Activated CD4-positive, alpha-beta T cell treated with anti-CD3 and anti-CD28 coated beads for 48 hours (primary cell): ENCODE measurements around the gene MOG.
A peak's percentile ranks its signal among the peaks of the same experiment; 100 is the strongest.

Experiments used
- DNase-seq: peaks from one replicate; pipeline ENCODE4 v3.0.0-alpha.2; 2020

The MOG gene

DNA sequence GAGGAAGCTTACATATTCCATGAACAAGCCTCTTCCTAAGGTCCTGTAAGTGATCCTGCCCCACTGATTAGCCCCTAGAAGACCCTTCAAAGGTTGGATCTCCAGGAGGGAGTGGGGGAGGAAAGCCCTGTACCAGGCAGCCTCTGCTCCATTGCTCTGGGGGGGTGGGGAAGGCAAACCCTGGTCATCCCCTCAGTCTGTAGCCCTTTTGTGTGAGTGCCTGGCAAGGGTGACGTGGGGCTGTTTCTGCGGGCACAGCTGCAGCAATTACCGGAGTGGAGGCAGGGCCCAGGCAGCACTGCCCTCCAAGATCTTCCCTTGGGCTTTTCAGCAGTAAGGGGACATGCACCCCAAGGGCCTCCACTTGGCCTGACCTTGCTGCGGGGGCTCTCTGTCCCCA is at the start of gene MOG:
Gene MOG (plus strand): TSS at position 295 of the 400 bp plus-strand sequence. CDS start 118 bp downstream, outside the sequence.
- DNase-seq: no peak

DNA sequence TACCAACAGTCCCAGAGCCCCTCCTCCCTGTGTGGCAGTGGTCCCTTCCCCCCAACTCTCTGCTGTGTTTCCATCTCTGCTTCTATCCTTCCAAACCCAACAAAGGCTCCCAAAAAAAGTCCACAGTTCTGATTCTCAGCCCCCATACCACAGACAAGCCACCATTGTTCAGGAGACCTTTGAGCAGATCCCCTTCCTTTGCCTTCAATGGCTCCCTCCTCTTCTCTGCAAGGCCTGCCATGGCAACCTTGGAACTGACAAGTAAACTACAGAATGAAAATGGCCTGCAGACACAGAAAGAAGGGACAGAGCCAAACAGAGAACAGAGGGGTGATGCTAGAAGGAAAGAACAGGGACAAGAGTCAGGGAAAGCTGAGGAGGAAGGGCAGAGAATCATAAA is 48.8 kb upstream of the MOG start:
- DNase-seq: no peak

GRCh38 chr6:29610540-29610939 is 46.4 kb upstream of the MOG start:
- DNase-seq: no peak

DNA sequence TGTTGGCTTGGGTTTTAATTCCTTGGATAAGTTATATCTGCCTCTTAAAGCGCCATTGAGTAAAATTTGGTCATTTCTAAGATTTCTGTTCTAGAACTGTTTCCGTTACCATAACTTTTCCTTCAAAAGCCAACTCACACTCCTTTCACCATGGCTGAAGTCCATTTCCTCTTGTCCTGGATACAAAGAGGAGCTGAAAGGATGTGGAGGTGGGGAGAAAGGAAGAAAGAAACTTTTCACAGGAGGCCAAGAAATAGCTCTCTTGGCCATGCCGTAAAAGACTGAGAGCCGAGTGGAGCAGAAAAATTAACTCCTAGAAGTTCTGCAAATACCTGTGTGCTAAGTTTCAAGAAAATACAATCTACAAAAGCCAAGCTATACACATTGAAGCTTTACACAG is 45.5 kb upstream of the MOG start:
- DNase-seq: no peak

- no peak for DNase-seq
Measured at GRCh38 chr6:29617782-29618554, 38.9 kb upstream of the MOG start.

GRCh38 chr6:29619578-29620160 is 37.2 kb upstream of the MOG start:
- no peak for DNase-seq

GRCh38 chr6:29620630-29621029 is 36.3 kb upstream of the MOG start:
- no peak for DNase-seq

DNA sequence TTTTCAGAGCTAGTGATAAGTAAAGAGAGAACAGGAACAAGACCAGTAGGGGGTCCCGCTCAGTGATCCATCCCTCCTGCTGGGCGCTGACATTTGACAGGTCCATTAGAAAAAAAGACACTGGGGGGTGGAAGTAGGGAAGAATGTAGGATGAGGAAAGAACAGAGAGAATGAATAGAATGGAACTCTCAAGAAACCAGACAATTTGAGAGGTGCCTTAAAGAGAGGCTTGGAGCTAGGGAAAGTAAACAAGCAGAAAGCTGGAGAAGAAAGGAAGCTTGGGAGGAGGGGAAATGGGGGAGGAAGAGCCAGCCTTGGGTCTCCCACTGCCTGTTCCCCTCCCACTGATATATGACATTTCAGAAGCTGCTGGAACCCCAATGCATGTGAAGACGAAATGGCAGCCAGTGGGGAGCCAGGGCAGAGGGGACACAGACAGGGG is 32.4 kb upstream of the MOG start:
- no peak for DNase-seq

- no peak for DNase-seq
Measured at GRCh38 chr6:29625337-29625930, 31.5 kb upstream of the MOG start.

DNA sequence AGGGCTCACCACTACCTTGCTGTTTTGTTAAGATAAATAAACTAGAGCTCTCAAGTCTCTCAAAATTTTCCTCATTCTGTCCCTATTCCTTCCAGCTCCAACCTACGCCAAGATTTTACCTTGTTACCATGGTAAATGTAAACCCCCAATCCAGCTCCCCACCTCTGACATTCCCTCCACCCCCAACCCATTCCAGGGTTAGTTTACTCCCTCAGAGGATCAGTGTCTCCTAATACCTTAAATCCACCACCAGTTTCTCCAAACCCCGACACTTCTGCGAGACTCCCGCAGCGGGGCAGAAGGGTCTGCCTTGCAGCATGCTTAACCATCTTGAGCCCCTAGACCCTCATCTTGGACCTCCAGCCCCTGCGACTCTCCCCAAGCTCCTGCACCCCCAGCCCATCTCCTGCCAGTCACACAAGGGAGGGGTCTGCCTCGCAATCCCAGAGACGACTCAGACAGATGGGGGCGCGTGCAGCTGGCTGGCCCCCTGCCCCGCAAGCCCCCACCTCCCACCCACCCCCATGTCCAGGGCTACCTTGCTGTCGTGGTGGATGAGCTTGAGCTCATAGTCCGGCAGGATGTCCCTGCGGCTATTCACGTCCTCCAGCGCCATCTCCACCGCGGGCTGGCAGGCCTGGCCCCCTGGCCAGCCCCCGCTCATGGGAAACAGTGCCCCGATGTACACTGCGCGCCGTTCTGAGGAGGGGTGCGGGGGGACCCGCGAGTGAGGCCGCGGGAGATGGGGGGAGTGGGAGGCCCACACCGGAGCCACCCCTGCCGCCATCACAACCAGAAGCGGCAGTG is 29.7 kb upstream of the MOG start:
- DNase-seq: no peak

- peak; percentile 47 for DNase-seq
Measured at GRCh38 chr6:29627755-29628418, 29.0 kb upstream of the MOG start.

DNA sequence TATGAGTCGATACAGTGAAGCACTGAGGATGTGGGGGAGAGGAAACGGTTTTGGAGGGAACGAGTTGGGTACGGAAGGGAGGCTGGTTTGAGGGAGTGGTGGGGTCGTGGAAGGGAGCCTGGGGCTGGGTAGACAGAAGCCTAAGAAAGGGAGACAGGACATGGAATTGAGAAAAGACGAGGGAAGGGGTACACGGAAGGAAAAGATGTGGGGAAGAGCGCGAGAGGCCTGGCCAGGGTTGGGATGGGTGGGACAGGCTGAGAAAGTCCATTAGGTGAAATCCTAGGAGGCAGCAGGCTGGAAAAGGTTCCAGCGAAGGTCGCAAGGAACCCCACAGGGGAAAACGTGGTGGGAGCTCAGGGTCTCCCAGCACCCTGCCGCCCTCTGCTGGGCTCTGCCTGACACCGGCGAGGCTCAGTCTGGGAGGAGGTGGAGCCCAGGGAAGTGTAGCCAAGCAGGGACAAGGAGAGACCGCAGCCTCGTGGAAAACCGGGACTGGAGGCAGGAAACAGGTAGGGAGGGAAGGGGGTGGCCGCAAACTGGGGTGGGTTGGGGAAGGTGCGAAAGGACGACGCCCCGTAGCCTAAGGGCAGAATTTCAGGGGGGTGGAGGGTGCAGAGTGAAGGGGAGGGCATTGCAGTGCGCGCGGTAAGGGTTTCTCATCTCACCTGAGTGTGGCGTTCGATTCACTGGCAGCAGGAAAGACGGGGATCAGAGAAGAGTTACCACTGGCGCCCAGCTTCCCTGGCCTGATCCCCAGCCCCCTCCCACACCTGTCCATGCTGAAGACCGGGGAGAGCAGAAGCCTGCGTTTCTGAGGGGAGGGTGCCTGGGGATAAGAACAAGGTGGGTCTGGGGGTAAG is 28.2 kb upstream of the MOG start:
- peak; percentile 70 for DNase-seq

- no peak for DNase-seq
Measured at GRCh38 chr6:29629571-29629970, 27.3 kb upstream of the MOG start.

DNA sequence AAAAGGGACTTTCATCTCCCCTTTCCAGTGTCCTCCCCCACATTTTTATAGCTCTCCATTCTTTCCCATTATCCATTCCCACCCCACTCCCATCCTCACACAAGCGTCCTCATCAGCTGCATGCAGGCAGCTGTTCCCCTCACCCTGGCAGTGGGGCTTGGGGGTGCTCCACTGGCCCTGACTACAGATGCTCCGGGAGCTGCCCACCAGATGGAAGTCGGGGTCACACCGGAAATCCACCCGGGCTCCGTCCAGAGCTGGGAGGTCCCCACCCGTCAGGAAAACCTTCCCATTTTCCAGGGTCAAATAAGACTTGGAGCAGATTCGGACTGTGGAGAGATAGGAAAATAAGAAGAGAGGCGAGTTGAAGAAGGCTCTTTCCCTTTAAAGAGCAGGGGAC is 26.6 kb upstream of the MOG start:
- no peak for DNase-seq

DNA sequence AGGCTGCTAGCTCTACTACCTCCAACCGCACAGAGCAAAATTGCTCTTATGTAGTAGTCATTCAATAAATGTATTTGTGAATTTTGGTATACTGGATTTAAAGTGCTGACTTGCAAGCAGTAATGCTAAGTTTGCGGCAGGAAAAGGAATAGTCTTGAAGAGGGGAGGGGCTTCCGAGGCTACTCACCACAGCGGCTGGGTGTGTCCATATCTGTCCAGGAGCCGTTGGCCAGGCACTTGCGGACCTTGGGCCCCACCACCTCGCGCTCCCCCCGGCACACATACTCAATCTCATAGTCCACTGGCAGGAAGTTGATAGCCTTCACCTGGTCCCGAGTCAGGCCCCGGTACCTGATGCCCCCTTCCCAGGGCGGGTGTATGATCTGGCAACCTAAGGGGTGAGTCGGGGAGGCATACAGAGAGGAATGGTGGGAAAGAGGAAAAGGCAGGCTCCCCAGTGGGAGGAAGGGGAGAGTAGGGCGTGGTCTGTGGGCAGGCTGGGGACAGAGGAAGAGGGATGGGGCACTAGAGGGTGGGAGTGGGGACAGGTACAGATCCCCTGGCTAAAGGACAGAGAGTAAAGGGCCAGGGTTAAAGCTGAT is 25.6 kb upstream of the MOG start:
- DNase-seq: no peak

- peak; percentile 44 for DNase-seq
Measured at GRCh38 chr6:29631860-29632731, 24.8 kb upstream of the MOG start.

DNA sequence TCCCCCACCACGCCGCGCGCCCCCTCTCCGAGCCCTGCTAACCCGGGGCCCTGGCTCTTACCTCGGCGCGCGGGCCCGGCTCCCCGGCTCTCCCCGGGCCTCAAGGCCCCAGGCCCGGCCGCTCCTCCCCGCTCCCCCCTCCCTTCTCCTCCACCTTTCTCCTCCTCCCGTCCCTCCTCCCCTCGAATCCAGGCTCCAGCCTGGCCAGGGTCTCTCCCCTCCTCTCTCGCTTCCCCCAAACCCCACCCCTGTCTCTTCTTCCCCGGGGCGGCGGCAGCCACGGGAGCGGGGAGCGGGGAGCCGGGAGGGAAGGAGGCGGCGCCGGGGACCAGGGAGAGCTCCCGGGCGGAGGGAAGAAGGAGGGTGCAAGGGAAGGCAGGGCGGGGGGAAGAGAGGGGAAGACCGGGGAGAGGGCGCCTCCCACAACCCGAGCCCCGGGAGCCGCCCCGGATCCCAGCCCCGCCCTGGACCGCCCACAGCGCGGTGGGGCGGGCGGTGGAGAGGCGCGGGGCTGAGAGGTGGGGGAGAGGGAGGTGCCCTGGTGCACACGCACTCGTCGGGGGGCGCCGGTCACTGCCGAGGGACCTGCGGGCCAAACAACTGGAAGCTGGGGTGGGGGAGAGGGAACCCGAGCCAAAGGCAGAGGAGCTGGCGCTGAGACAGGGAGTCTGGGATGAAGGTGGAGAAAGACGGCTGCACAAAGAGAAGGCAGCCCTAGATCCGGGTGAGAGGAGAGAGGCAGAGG is 23.9 kb upstream of the MOG start, which contains the start of gene GABBR1:
Gene GABBR1 (minus strand): TSS at position 395 of the 745 bp plus-strand sequence. CDS start 798 bp downstream, outside the sequence.
- DNase-seq: peak; percentile 78

DNA sequence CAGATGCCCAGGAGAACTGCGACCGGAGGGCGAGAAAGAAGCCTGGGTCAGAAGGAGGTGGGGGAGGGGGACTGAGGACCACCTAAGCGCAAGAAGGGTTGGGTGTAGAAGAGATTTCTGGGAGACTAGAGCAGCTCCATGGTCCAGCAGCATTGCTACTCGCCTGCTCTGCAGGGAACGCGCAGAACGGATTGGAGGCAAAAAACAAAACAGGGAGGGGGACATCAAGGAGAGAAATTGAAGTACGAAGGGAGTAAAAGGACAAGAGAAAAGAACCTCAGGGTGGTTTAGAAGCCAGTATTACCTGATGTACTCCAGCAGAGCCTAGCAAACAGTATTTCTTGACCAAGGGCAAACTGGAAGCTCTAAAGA is 23.4 kb upstream of the MOG start:
- DNase-seq: no peak

DNA sequence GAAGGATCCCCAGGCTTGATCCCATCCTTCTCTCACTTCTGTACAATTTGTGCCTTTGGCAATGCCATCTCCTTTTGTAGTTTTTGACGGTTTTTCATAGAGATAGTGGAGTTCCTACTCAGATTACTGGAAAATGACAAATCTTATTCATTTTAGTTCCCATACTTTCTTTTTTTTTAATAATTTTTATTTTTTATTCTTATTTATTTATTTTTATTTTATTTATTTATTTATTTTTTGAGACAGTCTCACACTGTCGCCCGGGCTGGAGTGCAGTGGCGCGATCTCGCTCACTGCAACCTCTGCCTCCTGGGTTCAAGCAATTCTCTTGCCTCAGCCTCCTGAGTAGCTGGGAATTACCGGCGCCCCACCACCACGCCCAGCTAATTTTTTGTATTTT is 19.6 kb upstream of the MOG start:
- DNase-seq: no peak
